Osteoblast (primary cell): Measurements from ENCODE around the gene QPCT. TPM values are rescaled to one million over a fixed set of nuclear protein-coding genes. Genes with fewer than 3 reads are reported as not detected.
A peak's percentile ranks its signal among the peaks of the same experiment; 100 is the strongest.

Experiments used
- DNase-seq: peaks from one replicate; pipeline ENCODE4 v3.0.0; 2011; ENCODE audit warnings: low spot score, mixed read lengths; ENCODE audit not compliant: insufficient read length; ENCODE audit errors: missing footprints
- H2AFZ ChIP-seq: 2 replicates; pipeline ENCODE4 v1.6.0; 2011; ENCODE audit warnings: mild to moderate bottlenecking, low read length
- H3K27ac ChIP-seq: 2 replicates; pipeline ENCODE4 v1.5.1; 2011; ENCODE audit warnings: mild to moderate bottlenecking, low read depth, low read length, moderate library complexity
- H3K27me3 ChIP-seq: 2 replicates; pipeline ENCODE4 v1.6.0; 2012; ENCODE audit warnings: mild to moderate bottlenecking, control low read depth, inconsistent platforms, low read length, moderate library complexity; ENCODE audit not compliant: insufficient read depth
- H3K36me3 ChIP-seq: 2 replicates; pipeline ENCODE4 v1.5.1; 2011; ENCODE audit warnings: mild to moderate bottlenecking, low read length, control low read depth, moderate library complexity; ENCODE audit not compliant: insufficient read depth
- H3K4me1 ChIP-seq: 2 replicates; pipeline ENCODE4 v1.5.1; 2011; ENCODE audit warnings: mild to moderate bottlenecking, low read length, control low read depth, moderate library complexity; ENCODE audit not compliant: insufficient read depth
- H3K4me2 ChIP-seq: 2 replicates; pipeline ENCODE4 v1.6.0; 2011; ENCODE audit warnings: mild to moderate bottlenecking, low read length; ENCODE audit not compliant: insufficient read depth
- H3K4me3 ChIP-seq: fragments of 200-600 bp; sonication (generic); 3 replicates; pipeline ENCODE4 v1.5.1; 2012; ENCODE audit warnings: mild to moderate bottlenecking, low read length, inconsistent platforms; ENCODE audit not compliant: insufficient read depth
- H3K79me2 ChIP-seq: 2 replicates; pipeline ENCODE4 v1.6.0; 2012; ENCODE audit warnings: mild to moderate bottlenecking, low read length, control low read depth, inconsistent platforms; ENCODE audit not compliant: insufficient read depth
- H3K9me3 ChIP-seq: 2 replicates; pipeline ENCODE4 v1.5.1; 2011; ENCODE audit warnings: low read depth, low read length, control low read depth
- H4K20me1 ChIP-seq: 2 replicates; pipeline ENCODE4 v1.6.0; 2012; ENCODE audit warnings: mild to moderate bottlenecking, low read length, control low read depth; ENCODE audit not compliant: insufficient read depth
- CTCF ChIP-seq: IDR thresholded peaks from 2 replicates; pipeline ENCODE4 v1.5.1; 2011; ENCODE audit warnings: mild to moderate bottlenecking, low read depth, low read length, moderate library complexity; ENCODE audit errors: extremely low read depth
- total RNA-seq: library from RNA; depleted of rRNA; stranded (reverse); fragments of >200 nt; gene quantifications from 2 replicates; pipeline ENCODE4 v1.2.3, GENCODE V29; 2012

The QPCT gene
- total RNA-seq, 1 donor = 25.7 TPM

- peaks cover 94% of the 10 kb centered on the region for H3K79me2 ChIP-seq
- no peak for TF ChIP-seq CTCF
- H3K27me3 ChIP-seq = no peaks in the 10 kb centered on the region
- no peak overlapping the region for H3K27ac ChIP-seq
- H3K9me3 ChIP-seq = no peaks in the 10 kb centered on the region
- H3K36me3 ChIP-seq = peaks cover 11% of the 10 kb centered on the region
- no peak overlapping the region for H2AFZ ChIP-seq
- peaks cover 40% of the 10 kb centered on the region for H4K20me1 ChIP-seq
- H3K4me1 ChIP-seq = peaks cover 16% of the 10 kb centered on the region
- H3K4me2 ChIP-seq = no peak overlapping the region
- DNase-seq = no peak
- no peak overlapping the region for H3K4me3 ChIP-seq
Observed at GRCh38 chr2:37317746-37318145, 26.7 kb upstream of the QPCT start.

- Histone ChIP-seq H3K4me1 (peaks cover 19% of the 10 kb centered on the region), H3K9me3 (no peaks in the 10 kb centered on the region), H3K27ac (no peak overlapping the region), H3K4me3 (no peak overlapping the region), H3K79me2 (peaks cover 95% of the 10 kb centered on the region), H4K20me1 (peaks cover 40% of the 10 kb centered on the region), H3K36me3 (peaks cover 11% of the 10 kb centered on the region), H2AFZ (no peak overlapping the region), H3K27me3 (no peaks in the 10 kb centered on the region), H3K4me2 (peak overlapping the region; percentile 32)
- DNase-seq = no peak
- TF ChIP-seq CTCF = no peak
Observed at GRCh38 chr2:37318401-37318800, 26.0 kb upstream of the QPCT start.

DNA sequence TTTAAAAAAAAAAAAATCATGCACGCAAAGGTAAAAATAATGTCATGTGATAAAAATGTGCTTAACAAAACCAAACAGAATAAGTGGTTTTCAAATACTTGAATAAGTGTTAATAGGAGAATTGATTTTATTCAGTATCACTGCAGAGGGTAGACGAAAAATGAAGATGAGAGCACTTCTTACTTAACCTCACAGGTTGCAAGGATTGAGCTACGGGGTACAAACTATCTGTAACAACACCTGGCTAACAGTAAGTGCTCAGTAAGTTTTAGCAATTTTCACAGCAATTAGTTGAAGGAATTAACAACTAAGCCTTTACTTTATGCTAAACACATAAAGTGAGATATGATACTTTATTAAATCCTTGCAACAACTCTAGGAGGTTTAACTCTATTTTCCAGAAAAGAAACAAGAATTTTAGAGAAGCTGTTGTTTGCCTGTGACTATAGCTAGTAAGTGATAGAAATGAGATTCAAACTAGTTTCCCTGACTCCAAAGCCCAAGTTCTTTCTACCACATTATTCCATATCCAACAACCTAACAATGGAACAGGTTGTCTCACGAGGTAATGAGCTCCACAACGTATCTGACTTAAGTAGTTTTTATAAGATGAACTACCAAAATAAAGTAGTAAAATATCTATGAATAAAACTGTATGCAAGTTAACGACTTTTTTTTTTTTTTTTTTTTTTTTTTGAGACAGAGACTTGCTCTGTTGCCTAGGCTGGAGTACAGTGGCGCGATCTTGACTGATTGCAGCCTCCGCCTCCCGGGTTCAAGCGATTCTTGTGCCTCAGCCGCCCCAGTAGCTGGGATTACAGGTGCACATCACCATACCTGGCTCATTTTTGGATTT lies 24.4 kb upstream of the QPCT start:
- H3K79me2 ChIP-seq = peaks cover 90% of the 10 kb centered on the region
- DNase-seq = no peak
- peaks cover 34% of the 10 kb centered on the region for H4K20me1 ChIP-seq
- H2AFZ ChIP-seq = no peak overlapping the region
- TF ChIP-seq CTCF = no peak
- H3K36me3 ChIP-seq = peaks cover 11% of the 10 kb centered on the region
- no peaks in the 10 kb centered on the region for H3K27me3 ChIP-seq
- H3K27ac ChIP-seq = no peak overlapping the region
- no peak overlapping the region for H3K4me2 ChIP-seq
- no peaks in the 10 kb centered on the region for H3K9me3 ChIP-seq
- H3K4me3 ChIP-seq = no peak overlapping the region
- peaks cover 19% of the 10 kb centered on the region for H3K4me1 ChIP-seq

DNA sequence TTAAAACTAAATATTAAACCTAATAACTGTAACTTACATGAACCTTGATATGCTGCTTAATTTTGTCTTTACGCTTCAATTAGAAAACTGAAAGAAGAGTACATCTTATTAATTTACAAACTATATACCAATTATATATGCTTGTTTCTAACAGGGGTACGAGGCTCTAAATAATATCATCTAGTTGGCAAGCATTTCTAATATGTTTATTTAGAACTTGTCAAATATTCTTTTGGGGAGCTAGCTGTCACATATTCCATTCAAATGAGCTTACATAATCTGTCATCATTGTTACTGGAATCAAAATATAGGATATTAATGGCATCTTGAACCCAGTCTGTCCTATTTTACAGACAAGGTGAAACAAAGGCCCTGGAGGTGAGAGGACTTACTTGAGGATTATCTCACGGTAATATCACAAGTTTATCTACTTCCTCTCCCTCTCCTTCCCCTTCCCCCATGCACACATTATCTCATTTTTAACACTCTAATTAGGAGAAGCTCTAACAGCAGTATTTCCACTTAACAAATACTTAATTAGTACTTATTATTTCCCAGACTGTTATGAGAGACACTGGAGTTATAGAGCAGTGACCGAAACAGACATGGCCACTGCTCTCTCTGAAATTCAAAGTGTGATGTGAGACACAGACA lies 23.3 kb upstream of the QPCT start:
- Histone ChIP-seq H3K36me3 (peaks cover 3% of the 10 kb centered on the region), H3K9me3 (no peaks in the 10 kb centered on the region), H4K20me1 (peaks cover 32% of the 10 kb centered on the region), H3K4me2 (no peak overlapping the region), H3K79me2 (peaks cover 79% of the 10 kb centered on the region), H3K4me3 (no peak overlapping the region), H3K27ac (no peak overlapping the region), H3K27me3 (no peaks in the 10 kb centered on the region), H3K4me1 (peaks cover 19% of the 10 kb centered on the region), H2AFZ (no peak overlapping the region)
- TF ChIP-seq CTCF = no peak
- DNase-seq = no peak
